NCI-H1436 treated with DMSO at 0.1 percent for 48 hours (cell line): ENCODE data around the gene VSIG10L2.

Source experiments
- DNase-seq: peaks from one replicate; lab custom pipeline; 2025; lab: John Stamatoyannopoulos, UW

Gene VSIG10L2

GRCh38 chr11:125929445-125930075 lies 16.3 kb upstream of the VSIG10L2 start:
- DNase-seq: no peak

GRCh38 chr11:125930076-125930450 lies 15.8 kb upstream of the VSIG10L2 start:
- DNase-seq: no peak

- no peak for DNase-seq
Observed at GRCh38 chr11:125931116-125931515, 14.7 kb upstream of the VSIG10L2 start.

GRCh38 chr11:125931668-125932067 lies 14.2 kb upstream of the VSIG10L2 start:
- DNase-seq: no peak

GRCh38 chr11:125932301-125932700 lies 13.5 kb upstream of the VSIG10L2 start:
- DNase-seq: no peak

- no peak for DNase-seq
Observed at GRCh38 chr11:125933030-125933813, 12.6 kb upstream of the VSIG10L2 start.

GRCh38 chr11:125934473-125934872 lies 11.4 kb upstream of the VSIG10L2 start:
- DNase-seq: no peak

DNA sequence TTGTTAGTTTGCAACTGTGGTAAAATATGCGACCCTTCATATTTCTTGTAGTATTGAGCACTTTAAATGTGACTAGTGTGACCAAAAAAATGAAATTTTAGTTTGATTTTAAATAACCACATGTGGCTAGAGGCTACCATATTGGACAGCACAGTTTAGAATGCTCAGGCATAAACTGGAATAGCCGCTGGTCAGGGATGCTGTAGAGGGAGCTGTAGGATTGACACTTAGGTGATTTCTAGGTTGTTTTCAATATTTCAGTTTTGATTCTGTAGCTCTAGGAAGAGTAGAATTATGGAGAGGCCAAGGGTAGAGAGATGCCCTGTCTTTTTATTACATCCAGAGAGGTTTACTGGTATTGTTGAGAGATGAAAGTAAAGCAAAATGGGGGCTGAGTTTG lies 10.8 kb upstream of the VSIG10L2 start:
- no peak for DNase-seq

- DNase-seq: no peak
Observed at GRCh38 chr11:125935618-125936199, 10.1 kb upstream of the VSIG10L2 start.

- no peak for DNase-seq
Observed at GRCh38 chr11:125938418-125938817, 7.4 kb upstream of the VSIG10L2 start.

DNA sequence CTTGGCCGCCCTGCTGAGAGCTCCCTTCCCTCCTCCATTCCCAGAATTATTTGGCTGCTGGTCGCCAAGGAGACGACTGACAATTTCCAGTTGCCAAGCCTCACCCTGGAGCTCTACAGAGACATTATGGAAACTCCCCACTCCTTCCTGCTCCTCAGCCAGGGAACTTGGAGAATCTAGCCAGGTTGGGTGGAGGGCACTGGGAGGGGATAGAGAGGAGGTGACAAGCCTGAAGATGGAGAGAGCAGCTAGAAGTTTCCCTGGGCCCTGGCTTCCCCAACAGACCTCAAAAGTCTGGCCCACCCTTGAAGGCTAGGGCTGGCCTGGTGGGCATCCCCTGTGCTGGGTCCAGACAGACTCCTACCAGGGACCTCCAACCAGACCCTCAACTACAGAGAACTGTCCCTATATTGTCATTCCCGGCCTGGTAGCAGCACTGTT lies 6.7 kb upstream of the VSIG10L2 start:
- DNase-seq: no peak

GRCh38 chr11:125940145-125940544 lies 5.7 kb upstream of the VSIG10L2 start:
- no peak for DNase-seq

GRCh38 chr11:125941267-125941618 lies 4.6 kb upstream of the VSIG10L2 start:
- no peak for DNase-seq

- DNase-seq: no peak
Observed at GRCh38 chr11:125941619-125942611, 3.9 kb upstream of the VSIG10L2 start.

GRCh38 chr11:125942771-125943428 lies 2.9 kb upstream of the VSIG10L2 start:
- no peak for DNase-seq

DNA sequence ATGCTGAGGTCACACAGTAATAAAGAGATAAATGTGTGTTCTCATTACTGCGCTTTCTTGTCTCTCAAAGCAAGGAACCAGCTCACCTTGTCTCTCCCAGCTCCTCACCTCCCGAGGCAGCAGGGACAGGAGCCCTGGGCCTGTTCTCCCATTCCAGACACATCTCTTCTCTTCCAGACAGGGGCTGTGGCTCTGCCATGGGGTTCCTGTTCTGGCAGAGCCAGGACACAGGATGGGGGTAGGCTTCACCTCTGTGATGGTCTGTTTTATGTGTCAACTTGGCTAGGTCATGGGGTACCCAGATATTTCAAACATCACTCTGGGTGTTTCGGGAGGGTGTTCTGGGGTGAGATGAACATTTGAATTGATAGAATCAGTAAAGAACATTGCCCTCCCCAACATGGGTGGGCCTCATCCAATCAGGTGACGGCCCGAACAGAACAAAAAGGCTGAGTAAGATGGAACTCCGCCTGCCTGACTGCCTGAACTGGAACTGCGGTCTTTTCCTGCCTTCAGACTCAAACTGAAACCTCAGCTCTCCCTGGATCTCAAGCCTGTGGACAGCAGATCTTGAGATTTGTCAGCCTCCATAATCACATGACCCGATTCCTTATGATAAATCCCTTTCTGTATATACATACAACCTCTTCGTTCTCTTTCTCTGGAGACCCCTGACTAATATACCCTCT lies 2.0 kb upstream of the VSIG10L2 start:
- DNase-seq: no peak

GRCh38 chr11:125944350-125945010 lies 1.4 kb upstream of the VSIG10L2 start:
- DNase-seq: no peak

- DNase-seq: peak; percentile 11
Observed at GRCh38 chr11:125945011-125945796, 640 bp upstream of the VSIG10L2 start.

GRCh38 chr11:125946712-125947418 lies 1.0 kb downstream of the VSIG10L2 start:
- DNase-seq: no peak
